Body of pancreas (tissue), 4 donors: ENCODE data around the gene PTMS. TPM values are rescaled to one million over a fixed set of nuclear protein-coding genes. Genes with fewer than 3 reads are reported as not detected.

Source experiments
- ATAC-seq: fragments of 150-250 bp; one replicate; pipeline ENCODE4 v1.9.1; 2016
- DNase-seq, 4 donors: peaks; one replicate each; pipeline ENCODE4 v3.0.0-alpha.2; 2019
- H3K27ac ChIP-seq, 4 donors: fragments of 200-600 bp; sonication (generic); 1 replicate in 3 of 4; 2 replicates in 1 of 4; pipeline versions ENCODE4 v1.5.1 to v1.6.1; 2016 to 2019; ENCODE audit warnings: mild to moderate bottlenecking in 1 of 4, mixed read lengths in 1 of 4, moderate library complexity in 1 of 4
- H3K27me3 ChIP-seq, 2 donors: fragments of 200-600 bp; sonication (generic); one replicate each; pipeline ENCODE4 v1.6.0; 2016; ENCODE audit warnings: mild to moderate bottlenecking in 1 of 2
- H3K36me3 ChIP-seq, 2 donors: fragments of 200-600 bp; sonication (generic); replicated peaks in 1 of 2; 2 replicates each; pipeline ENCODE4 v1.5.1; 2016; ENCODE audit warnings: low read depth in 2 of 2; ENCODE audit not compliant: insufficient read depth in 1 of 2
- H3K4me1 ChIP-seq: fragments of 200-600 bp; sonication (generic); one replicate; pipeline ENCODE4 v1.6.0; 2016
- H3K4me3 ChIP-seq, 2 donors: fragments of 200-600 bp; sonication (generic); 1 replicate in 1 of 2; 2 replicates in 1 of 2; pipeline ENCODE4 v1.5.1; 2016 to 2019
- H3K9me3 ChIP-seq, 3 donors: fragments of 200-600 bp; sonication (generic); 1 replicate in 2 of 3; 2 replicates in 1 of 3; pipeline ENCODE4 v1.5.1; 2016
- CTCF ChIP-seq, 7 experiments: fragments of 450-650 bp in 4 of 7; fragments of 200-600 bp in 3 of 7; sonication (generic) in 3 of 7; IDR thresholded peaks; one replicate each; pipeline ENCODE4 v1.5.1; 2016 to 2019; ENCODE audit warnings: antibody characterized with exemption in 7 of 7
- POLR2A ChIP-seq, 3 donors: fragments of 450-650 bp; IDR thresholded peaks; one replicate each; pipeline ENCODE4 v1.6.1; 2016; ENCODE audit warnings: antibody characterized with exemption in 3 of 3, mild to moderate bottlenecking in 2 of 3
- WGBS, 2 donors: methylation state at CpG; one replicate each; pipeline ENCODE4 v1.1.5; 2017; 5-methylcytosine and 5-hydroxymethylcytosine counted together
- intact Hi-C: fragments of 100-400 bp; cut with DNase I; formaldehyde crosslinking; loops from one replicate; pipeline ENCODE4 v1.15.1; 2023
- total RNA-seq, 2 donors: library from RNA; depleted of rRNA; stranded (reverse); fragments of >200 nt; gene quantifications; one replicate each; pipeline ENCODE4 v1.1.0, GENCODE V29; 2016

The PTMS gene
- total RNA-seq, 2 donors from 2014 or later: 69.5 to 109 TPM

GRCh38 chr12:6782119-6782518 is 16.0 kb downstream of the PTMS start:
- Histone ChIP-seq H3K9me3 (no peaks in the 10 kb centered on the region), H3K27ac (no peak overlapping the region), H3K4me1 (peaks cover 8% of the 10 kb centered on the region), H3K4me3 (no peak overlapping the region), H3K36me3 (no peaks in the 10 kb centered on the region), H3K27me3 (no peaks in the 10 kb centered on the region)
- DNase-seq (no peak), ATAC-seq (no peak)
- TF ChIP-seq POLR2A (IDR thresholded peaks at IDR 0.05) (no peak), CTCF (IDR thresholded peaks at IDR 0.05) (no peak)
- intact Hi-C loops: loop anchor here (5.0 kb wide), 1 partner anchor 45 kb away; no protein-coding TSS in a partner anchor
- 53 to 75% methylated on average over 6 of the region's 6 CpGs for WGBS, 2 donors

- ATAC-seq (no peak), DNase-seq (no peak)
- TF ChIP-seq POLR2A (IDR thresholded peaks at IDR 0.05) (no peak), CTCF (IDR thresholded peaks at IDR 0.05) (no peak)
- no peaks in the 10 kb centered on the region for H3K36me3 ChIP-seq
- no peaks in the 10 kb centered on the region for H3K9me3 ChIP-seq
- H3K27me3 ChIP-seq: no peaks in the 10 kb centered on the region
- intact Hi-C loops: loop anchor here (5.0 kb wide), 1 partner anchor 46 kb away; no protein-coding TSS in a partner anchor
- no peak overlapping the region for H3K4me3 ChIP-seq
- 62 to 78% methylated on average over 7 to 10 of the region's 10 CpGs for WGBS, 2 donors
- H3K27ac ChIP-seq: no peak overlapping the region
- H3K4me1 ChIP-seq: peaks cover 7% of the 10 kb centered on the region
Measured at GRCh38 chr12:6782850-6783566, 16.8 kb downstream of the PTMS start.

GRCh38 chr12:6783828-6784227 is 17.7 kb downstream of the PTMS start:
- no peaks in the 10 kb centered on the region for H3K36me3 ChIP-seq
- no peaks in the 10 kb centered on the region for H3K4me1 ChIP-seq
- no peak for DNase-seq
- intact Hi-C loops: loop anchor here (5.0 kb wide), 1 partner anchor 47 kb away; no protein-coding TSS in a partner anchor
- no peak overlapping the region for H3K27ac ChIP-seq
- no peaks in the 10 kb centered on the region for H3K27me3 ChIP-seq
- no peaks in the 10 kb centered on the region for H3K9me3 ChIP-seq
- WGBS, 2 donors: 83 to 93% methylated on average over 9 of the region's 9 CpGs
- TF ChIP-seq POLR2A (IDR thresholded peaks at IDR 0.05): no peak
- TF ChIP-seq CTCF (IDR thresholded peaks at IDR 0.05): no peak
- no peak overlapping the region for H3K4me3 ChIP-seq
- no peak for ATAC-seq

GRCh38 chr12:6784296-6784695 is 18.1 kb downstream of the PTMS start:
- Histone ChIP-seq H3K27ac (no peak overlapping the region), H3K4me3 (no peak overlapping the region), H3K4me1 (no peaks in the 10 kb centered on the region), H3K9me3 (no peaks in the 10 kb centered on the region), H3K27me3 (no peaks in the 10 kb centered on the region), H3K36me3 (no peaks in the 10 kb centered on the region)
- ATAC-seq: no peak
- TF ChIP-seq POLR2A (IDR thresholded peaks at IDR 0.05): no peak
- WGBS, 2 donors: 50 to 52% methylated on average over 2 to 5 of the region's 5 CpGs
- no peak for DNase-seq
- intact Hi-C loops: loop anchor here (5.0 kb wide), 1 partner anchor 47 kb away; no protein-coding TSS in a partner anchor

- Histone ChIP-seq H3K9me3 (no peaks in the 10 kb centered on the region), H3K27ac (no peak overlapping the region), H3K4me1 (no peaks in the 10 kb centered on the region), H3K4me3 (no peak overlapping the region), H3K36me3 (no peaks in the 10 kb centered on the region), H3K27me3 (no peaks in the 10 kb centered on the region)
- DNase-seq (no peak), ATAC-seq (no peak)
- intact Hi-C loops: loop anchor here (5.0 kb wide), 1 partner anchor 47 kb away; no protein-coding TSS in a partner anchor
- no peak for TF ChIP-seq CTCF (IDR thresholded peaks at IDR 0.05)
- no peak for TF ChIP-seq POLR2A (IDR thresholded peaks at IDR 0.05)
- WGBS, 2 donors: 73 to 74% methylated on average over 5 of the region's 5 CpGs
Measured at GRCh38 chr12:6784761-6785160, 18.6 kb downstream of the PTMS start.
